ENCODE measurements around the gene APLP1. TPM values are rescaled to one million over a fixed set of nuclear protein-coding genes. Genes with fewer than 3 reads are reported as not detected.
A peak's percentile ranks its signal among the peaks of the same experiment; 100 is the strongest.

APLP1 gene
- total RNA-seq, 2 donors from 2014 or later = 17.5 to 33.6 TPM

- Histone ChIP-seq H3K27me3 (no peaks in the 10 kb centered on the region), H3K4me3 (no peak overlapping the region), H3K27ac (no peak overlapping the region), H3K36me3 (peaks cover 25% of the 10 kb centered on the region), H3K9me3 (no peaks in the 10 kb centered on the region), H3K4me1 (peaks cover 0 to 25% of the 10 kb centered on the region in 2 donors)
- no peak for TF ChIP-seq CTCF (IDR thresholded peaks at IDR 0.05)
- no peak for DNase-seq (ENCODE audit: low spot score)
These were observed 28.3 kb downstream of the APLP1 start for GRCh38 chr19:35896643-35897040.

DNA sequence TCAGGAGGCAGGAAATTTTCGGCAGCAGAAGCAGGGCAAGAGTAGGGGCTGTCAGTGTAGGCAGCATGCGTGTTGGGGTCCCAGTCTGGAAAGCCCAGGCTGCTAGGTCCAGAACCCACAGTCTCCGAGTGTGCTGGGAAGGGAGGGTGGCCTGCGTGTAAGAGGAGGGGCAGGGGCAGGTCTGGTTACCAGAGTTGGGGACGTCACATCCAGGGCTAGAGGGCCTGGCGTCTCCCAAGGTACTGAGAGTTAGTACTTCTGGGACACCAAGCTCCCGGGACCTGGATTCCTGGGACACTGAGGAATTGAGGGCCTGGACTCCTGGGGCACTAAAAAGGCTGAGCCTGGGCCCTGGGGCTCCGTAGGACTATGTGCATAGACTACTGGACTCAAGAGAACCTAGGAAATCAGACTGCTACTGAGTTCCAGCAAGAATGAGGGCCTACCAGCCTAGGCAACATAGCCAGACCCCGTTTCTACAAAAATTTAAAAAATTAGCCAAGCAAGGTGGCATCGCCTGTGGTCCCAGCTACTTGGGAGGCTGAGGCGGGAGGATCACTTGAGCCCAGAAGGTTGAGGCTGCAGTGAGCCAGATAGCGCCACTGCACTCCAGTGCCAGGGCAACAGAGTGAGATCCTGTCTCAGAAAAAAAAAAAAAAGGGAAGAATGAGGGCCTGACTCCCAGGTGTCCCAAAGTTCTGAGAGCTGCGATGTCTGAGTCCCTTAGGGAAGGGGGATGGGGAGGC is 29.5 kb downstream of the APLP1 start:
- Histone ChIP-seq H3K9me3 (no peaks in the 10 kb centered on the region), H3K4me3 (peak overlapping the region in 1 of 2 donors; percentile 75), H3K27me3 (no peaks in the 10 kb centered on the region), H3K4me1 (peaks cover 0 to 25% of the 10 kb centered on the region in 2 donors), H3K36me3 (peaks cover 25% of the 10 kb centered on the region), H3K27ac (peak overlapping the region; percentile 78 to 85)
- no peak for TF ChIP-seq CTCF (IDR thresholded peaks at IDR 0.05)
- no peak for DNase-seq (ENCODE audit: low spot score)

GRCh38 chr19:35898499-35898809 is 30.1 kb downstream of the APLP1 start:
- Histone ChIP-seq H3K27ac (peak overlapping the region; percentile 78 to 85), H3K9me3 (no peaks in the 10 kb centered on the region), H3K27me3 (no peaks in the 10 kb centered on the region), H3K36me3 (peaks cover 25% of the 10 kb centered on the region), H3K4me3 (peak overlapping the region; percentile 68 to 75), H3K4me1 (peaks cover 0 to 25% of the 10 kb centered on the region in 2 donors)
- no peak for DNase-seq (ENCODE audit: low spot score)
- no peak for TF ChIP-seq CTCF (IDR thresholded peaks at IDR 0.05)

DNA sequence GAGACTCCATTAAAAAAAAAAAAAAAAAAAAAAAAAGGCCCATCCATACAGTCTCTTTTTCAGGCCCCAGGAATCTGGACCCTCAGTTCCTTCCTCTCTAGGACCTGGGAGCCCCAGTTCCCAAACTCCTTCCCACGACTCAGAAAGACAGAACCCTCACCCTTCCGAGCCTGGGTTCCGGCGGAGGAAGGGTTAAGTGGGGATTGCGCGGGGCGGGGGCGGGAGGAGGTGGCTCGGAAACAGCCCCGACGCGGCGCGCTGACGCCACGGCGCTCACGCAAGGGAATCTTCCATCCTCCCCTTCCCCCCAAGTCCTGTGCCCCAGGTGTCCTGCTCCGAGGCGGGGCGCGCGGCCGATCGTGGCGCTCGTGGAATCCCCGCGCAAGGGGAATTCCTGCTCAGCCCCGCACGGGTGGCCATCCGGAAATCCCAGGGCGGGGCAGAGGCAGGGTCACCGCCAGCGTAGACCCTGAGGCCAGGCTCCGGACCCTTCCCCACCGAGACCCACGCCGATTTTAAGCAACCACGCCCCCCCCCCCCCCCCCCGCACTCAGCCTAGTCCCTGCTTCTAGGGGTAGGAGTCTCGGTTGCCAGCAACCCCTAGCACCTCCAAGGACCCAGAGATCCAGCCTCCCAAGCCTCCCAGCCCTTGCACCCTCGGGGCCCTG is 31.3 kb downstream of the APLP1 start:
- Histone ChIP-seq H3K4me3 (peak overlapping the region; percentile 68 to 75), H3K27me3 (no peaks in the 10 kb centered on the region), H3K36me3 (peaks cover 25% of the 10 kb centered on the region), H3K27ac (peak overlapping the region; percentile 78 to 85), H3K9me3 (no peaks in the 10 kb centered on the region), H3K4me1 (peaks cover 0 to 25% of the 10 kb centered on the region in 2 donors)
- no peak for TF ChIP-seq CTCF (IDR thresholded peaks at IDR 0.05)
- DNase-seq (ENCODE audit: low spot score) = peak; percentile 70

DNA sequence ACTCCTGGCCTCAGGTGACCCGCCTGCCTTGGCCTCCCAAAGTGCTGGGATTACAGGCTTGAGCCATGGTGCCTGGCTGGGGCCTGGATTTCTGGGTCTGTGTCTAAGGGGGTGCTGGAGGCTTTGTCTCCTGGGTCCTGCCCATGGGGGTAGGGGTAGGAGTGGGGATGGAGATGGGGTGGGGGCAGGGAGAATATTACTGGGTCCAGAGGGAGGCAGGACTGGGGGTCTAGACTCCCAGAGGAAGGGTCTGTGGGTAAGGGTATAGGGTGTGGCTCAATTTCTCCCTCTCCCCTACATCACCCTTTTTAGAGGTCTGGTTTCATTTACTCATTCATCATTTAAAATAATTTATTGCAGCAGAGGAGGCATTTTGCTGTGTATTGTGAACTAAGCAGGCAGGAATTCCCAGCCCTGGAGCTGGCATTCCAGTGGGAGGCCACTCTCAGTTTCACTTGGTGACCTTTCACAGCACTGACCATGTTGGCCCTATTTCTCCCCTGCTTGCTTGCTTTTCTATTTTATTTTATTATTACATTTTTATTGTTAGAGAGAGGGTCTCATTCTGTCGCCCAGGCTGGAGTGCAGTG is 32.8 kb downstream of the APLP1 start:
- no peak for DNase-seq (ENCODE audit: low spot score)
- Histone ChIP-seq H3K9me3 (no peaks in the 10 kb centered on the region), H3K27ac (peak overlapping the region; percentile 78 to 85), H3K4me1 (peaks cover 0 to 25% of the 10 kb centered on the region in 2 donors), H3K4me3 (peak overlapping the region in 1 of 2 donors; percentile 75), H3K27me3 (no peaks in the 10 kb centered on the region), H3K36me3 (peaks cover 11% of the 10 kb centered on the region)
- no peak for TF ChIP-seq CTCF (IDR thresholded peaks at IDR 0.05)

Measured in right atrium auricular region (tissue), 2 donors.